ENCODE measurements around the gene CYP26B1. TPM values are rescaled to one million over a fixed set of nuclear protein-coding genes. Genes with fewer than 3 reads are reported as not detected.

Gene CYP26B1
- total RNA-seq, 1 donor from 2014 or later: 1.1 TPM

DNA sequence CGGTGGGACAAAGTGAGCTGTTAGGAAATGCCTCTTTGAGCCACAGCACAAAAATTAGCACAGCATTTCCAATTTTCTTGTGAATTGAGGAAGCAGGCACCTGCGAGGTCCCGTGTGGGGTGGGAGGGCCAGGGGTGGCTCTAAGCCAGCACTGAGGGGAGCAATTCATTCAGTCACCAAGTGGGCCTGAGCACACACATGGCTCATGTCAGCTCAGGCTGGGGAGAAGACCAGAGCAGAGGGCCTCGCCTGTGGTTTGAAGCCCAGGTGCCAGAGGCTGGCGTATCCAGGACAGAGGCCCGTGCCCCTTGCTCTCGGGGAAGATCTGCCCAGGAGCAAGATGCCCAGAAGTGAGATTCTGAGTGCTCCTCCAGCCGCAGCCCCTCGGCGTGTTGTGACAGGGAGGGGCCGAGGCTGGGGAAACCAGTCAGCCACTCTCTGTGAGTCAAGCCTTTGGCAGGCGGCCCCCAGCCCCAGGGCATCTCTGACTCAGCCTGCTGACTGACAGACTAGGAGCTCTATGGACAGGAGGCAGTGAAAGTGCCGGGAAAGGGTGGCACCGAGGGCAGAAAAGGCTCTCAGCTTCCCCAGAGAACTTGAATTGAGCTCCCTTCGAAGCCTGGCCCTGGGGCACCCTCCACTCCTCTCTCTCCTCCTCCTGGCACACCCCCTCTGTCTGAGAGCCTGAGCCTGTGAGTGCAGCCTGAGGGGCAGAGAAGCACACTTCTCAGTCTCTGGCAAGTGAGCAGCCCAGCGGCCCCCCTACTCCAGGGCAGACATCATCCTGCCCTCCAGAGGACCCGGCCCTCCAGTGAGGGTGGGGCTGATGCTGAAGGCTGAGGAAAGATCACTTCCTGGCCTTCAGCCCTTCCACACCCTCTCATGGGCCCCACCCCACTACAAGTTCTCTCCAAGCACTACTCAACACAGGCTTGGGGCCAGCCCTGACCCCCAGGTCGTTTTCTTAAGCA, 32.3 kb downstream of the CYP26B1 start:
- peak; percentile 74 for DNase-seq (ENCODE audit: low read depth)
- TF ChIP-seq, protein P1, sequence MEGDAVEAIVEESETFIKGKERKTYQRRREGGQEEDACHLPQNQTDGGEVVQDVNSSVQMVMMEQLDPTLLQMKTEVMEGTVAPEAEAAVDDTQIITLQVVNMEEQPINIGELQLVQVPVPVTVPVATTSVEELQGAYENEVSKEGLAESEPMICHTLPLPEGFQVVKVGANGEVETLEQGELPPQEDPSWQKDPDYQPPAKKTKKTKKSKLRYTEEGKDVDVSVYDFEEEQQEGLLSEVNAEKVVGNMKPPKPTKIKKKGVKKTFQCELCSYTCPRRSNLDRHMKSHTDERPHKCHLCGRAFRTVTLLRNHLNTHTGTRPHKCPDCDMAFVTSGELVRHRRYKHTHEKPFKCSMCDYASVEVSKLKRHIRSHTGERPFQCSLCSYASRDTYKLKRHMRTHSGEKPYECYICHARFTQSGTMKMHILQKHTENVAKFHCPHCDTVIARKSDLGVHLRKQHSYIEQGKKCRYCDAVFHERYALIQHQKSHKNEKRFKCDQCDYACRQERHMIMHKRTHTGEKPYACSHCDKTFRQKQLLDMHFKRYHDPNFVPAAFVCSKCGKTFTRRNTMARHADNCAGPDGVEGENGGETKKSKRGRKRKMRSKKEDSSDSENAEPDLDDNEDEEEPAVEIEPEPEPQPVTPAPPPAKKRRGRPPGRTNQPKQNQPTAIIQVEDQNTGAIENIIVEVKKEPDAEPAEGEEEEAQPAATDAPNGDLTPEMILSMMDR (IDR thresholded peaks at IDR 0.05; ENCODE audit: insufficient read depth, low read length, poor library complexity, severe bottlenecking): no peak
- H3K4me3 ChIP-seq (ENCODE audit: low read depth, low read length): no peak overlapping the region
- H3K27me3 ChIP-seq (ENCODE audit: control insufficient read depth, insufficient read depth, low read length): no peaks in the 10 kb centered on the region
- H3K36me3 ChIP-seq (ENCODE audit: control insufficient read depth, insufficient read depth, low read length): no peaks in the 10 kb centered on the region

DNA sequence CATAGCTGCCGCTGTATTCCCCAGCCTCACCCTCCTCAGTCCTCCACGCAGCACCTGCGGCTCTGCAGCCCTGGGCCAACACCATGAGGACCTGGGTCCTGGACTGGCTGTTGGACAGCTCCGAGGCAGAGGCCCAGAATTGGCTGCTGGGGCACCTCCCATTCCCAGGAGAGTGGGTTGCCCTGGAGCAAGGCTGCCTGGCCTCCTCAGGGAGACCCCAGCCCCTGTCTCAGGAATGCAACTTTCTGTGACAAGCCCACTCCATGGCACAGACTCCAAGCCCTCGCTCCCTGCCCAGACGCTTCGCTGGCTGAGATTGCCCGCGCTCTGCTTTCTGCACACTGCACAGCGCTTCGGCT, 33.0 kb downstream of the CYP26B1 start:
- no peak overlapping the region for H3K4me3 ChIP-seq (ENCODE audit: low read depth, low read length)
- H3K36me3 ChIP-seq (ENCODE audit: control insufficient read depth, insufficient read depth, low read length): no peaks in the 10 kb centered on the region
- DNase-seq (ENCODE audit: low read depth): no peak
- TF ChIP-seq, protein P1 (IDR thresholded peaks at IDR 0.05; ENCODE audit: insufficient read depth, low read length, poor library complexity, severe bottlenecking): no peak
- no peaks in the 10 kb centered on the region for H3K27me3 ChIP-seq (ENCODE audit: control insufficient read depth, insufficient read depth, low read length)

DNA sequence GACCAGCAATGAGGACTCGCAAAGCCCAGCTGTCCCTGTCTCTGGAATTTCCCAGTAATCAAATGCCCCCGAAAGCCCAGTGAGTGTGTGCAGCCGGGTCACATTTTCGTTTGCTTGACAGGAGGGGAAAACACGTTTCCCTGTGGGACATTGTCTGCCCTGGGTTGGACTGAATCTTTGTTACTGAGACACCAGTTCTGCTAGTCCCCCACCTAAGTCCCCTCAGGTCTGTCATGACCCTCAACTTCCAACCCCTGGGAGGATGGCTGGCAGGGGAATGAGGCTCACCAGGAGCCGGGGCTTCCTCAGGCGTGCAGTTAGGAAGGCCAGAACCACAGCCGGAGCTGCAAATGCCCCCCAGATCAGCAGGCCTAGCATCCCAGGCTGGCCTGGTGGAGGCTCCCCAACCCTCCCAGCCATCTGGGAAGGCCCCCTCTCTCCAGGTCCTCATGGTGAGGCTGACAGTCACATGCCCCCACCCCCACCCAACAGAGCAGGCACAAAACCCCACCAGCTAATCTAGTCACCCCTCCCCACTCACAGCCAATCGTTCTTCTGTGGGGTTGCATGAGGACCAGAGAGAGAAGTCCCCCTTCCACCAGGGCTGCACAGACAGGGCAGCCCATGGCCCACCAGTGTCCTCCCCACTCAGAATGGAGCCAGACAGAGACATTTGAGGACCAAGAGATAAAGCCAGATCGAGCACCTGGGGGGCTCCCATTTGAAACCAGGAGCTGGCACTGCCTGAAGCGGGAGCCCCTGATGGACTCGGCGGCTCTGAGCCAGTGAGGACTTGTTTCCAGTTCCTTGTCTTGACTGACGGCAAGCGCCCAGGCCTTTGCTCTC, 33.6 kb downstream of the CYP26B1 start:
- Histone ChIP-seq H3K4me3 (ENCODE audit: low read depth, low read length) (no peak overlapping the region), H3K36me3 (ENCODE audit: control insufficient read depth, insufficient read depth, low read length) (no peaks in the 10 kb centered on the region), H3K27me3 (ENCODE audit: control insufficient read depth, insufficient read depth, low read length) (no peaks in the 10 kb centered on the region)
- TF ChIP-seq, protein P1 (IDR thresholded peaks at IDR 0.05; ENCODE audit: insufficient read depth, low read length, poor library complexity, severe bottlenecking): no peak
- no peak for DNase-seq (ENCODE audit: low read depth)

DNA sequence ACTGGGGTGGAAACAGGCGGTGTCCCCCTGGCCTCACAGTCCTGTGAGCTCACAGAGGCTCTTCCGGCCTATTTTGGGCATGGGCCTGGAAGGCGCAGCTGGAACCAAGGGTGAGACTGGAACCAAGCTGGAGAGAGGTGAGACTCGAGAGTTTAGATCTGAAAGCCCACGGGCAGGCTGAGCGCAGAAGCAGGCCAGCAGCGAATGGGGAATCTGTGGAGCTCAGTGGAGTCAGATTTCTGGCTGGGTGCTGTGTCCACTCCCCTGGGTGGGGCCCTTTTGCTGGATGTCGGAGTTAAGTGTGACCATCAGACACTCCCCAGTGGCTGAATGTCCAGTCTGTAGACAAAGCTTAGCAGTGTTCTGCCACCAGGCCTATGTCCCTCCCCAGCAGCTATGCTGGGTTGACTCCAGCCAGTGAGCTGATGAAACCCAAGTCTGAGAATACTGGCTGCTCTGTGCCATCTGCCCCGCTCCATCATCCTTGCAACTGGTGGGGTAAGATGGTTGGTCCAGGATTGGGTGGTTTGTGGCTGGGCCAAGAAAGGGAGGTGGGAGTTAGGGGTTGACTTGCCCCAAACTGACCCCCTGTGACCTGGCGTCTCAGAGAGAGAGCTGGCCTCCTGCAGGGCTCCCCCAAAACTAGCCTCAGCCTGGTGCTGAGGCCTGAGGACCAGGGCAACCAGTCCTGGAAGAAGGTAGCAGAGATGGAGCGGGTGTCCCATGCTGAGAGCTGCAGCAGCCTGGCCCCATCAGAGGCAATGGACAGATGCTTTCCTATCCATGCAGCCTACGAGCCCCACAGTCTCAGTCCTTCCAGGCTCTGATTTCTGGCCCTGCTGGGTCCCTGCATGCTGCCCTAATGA, 34.4 kb downstream of the CYP26B1 start:
- no peak for DNase-seq (ENCODE audit: low read depth)
- Histone ChIP-seq H3K27me3 (ENCODE audit: control insufficient read depth, insufficient read depth, low read length) (no peaks in the 10 kb centered on the region), H3K36me3 (ENCODE audit: control insufficient read depth, insufficient read depth, low read length) (no peaks in the 10 kb centered on the region), H3K4me3 (ENCODE audit: low read depth, low read length) (no peak overlapping the region)
- TF ChIP-seq, protein P1 (IDR thresholded peaks at IDR 0.05; ENCODE audit: insufficient read depth, low read length, poor library complexity, severe bottlenecking): no peak

DNA sequence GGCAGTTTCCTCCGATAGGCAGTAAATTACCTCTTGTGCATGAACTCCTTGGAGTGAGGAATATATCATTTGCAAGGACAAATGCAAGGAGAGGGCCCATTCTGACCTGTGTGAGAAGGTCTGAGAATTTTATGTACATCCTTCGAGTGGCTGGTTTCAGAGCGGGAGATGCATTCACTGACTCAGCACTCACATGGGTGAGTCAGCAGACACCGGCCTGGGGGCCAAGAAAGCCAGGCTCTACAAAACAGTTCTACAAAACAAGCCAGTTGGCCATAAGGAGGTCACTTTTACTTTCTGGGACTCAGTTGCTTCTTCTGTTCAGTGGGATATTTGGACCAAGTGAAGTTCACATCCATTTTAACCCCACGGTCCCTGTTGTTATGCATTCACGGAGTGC, 35.3 kb downstream of the CYP26B1 start:
- Histone ChIP-seq H3K4me3 (ENCODE audit: low read depth, low read length) (no peak overlapping the region), H3K36me3 (ENCODE audit: control insufficient read depth, insufficient read depth, low read length) (no peaks in the 10 kb centered on the region), H3K27me3 (ENCODE audit: control insufficient read depth, insufficient read depth, low read length) (no peaks in the 10 kb centered on the region)
- peak; percentile 16 for DNase-seq (ENCODE audit: low read depth)
- TF ChIP-seq, protein P1 (IDR thresholded peaks at IDR 0.05; ENCODE audit: insufficient read depth, low read length, poor library complexity, severe bottlenecking): no peak

All from kidney epithelial cell (primary cell).